CD8-positive, alpha-beta memory T cell (primary cell): ENCODE data around the gene CDYL. TPM values are rescaled to one million over a fixed set of nuclear protein-coding genes. Genes with fewer than 3 reads are reported as not detected.

ENCODE experiments used
- CTCF ChIA-PET: fragments of 350-600 bp; sonication (Branson Sonifier 250); formaldehyde crosslinking; loops from one replicate; lab custom pipeline; 2021; ENCODE audit warnings: antibody characterized with exemption; lab: Charles Lee
- POLR2A ChIA-PET: fragments of 350-600 bp; sonication (Branson Sonifier 250); formaldehyde crosslinking; loops from one replicate; lab custom pipeline; 2021; ENCODE audit warnings: antibody characterized with exemption; lab: Charles Lee
- DNase-seq, 5 donors: peaks; one replicate each; pipeline versions ENCODE4 v3.0.0 to v3.0.0-alpha.2; 2020 to 2022; ENCODE audit warnings: mixed read lengths in 1 of 5
- H3K27ac ChIP-seq: one replicate; pipeline ENCODE4 v1.7.0; 2013; ENCODE audit warnings: low read depth, mild to moderate bottlenecking, low read length, moderate library complexity
- H3K27me3 ChIP-seq: 2 replicates; pipeline ENCODE4 v1.7.0; 2013; ENCODE audit warnings: low read length, mild to moderate bottlenecking; ENCODE audit not compliant: insufficient read depth, poor library complexity, severe bottlenecking
- H3K36me3 ChIP-seq: 2 replicates; pipeline ENCODE4 v1.7.0; 2013; ENCODE audit warnings: mild to moderate bottlenecking, low read length, moderate library complexity; ENCODE audit not compliant: insufficient read depth
- H3K4me1 ChIP-seq: 2 replicates; pipeline ENCODE4 v1.7.0; 2013; ENCODE audit warnings: mild to moderate bottlenecking, low read length, moderate library complexity; ENCODE audit not compliant: insufficient read depth
- H3K4me3 ChIP-seq: 2 replicates; pipeline ENCODE4 v1.7.0; 2013; ENCODE audit warnings: mild to moderate bottlenecking, low read length
- H3K9me3 ChIP-seq: 2 replicates; pipeline ENCODE4 v1.7.0; 2013; ENCODE audit warnings: mild to moderate bottlenecking, low read length
- H3K27ac Mint-ChIP-seq, 8 donors: one replicate each; pipeline ENCODE4 v1.8.0; 2020 to 2021; ENCODE audit warnings: mixed read lengths in 8 of 8, mild to moderate bottlenecking in 6 of 8, inconsistent platforms in 3 of 8, moderate library complexity in 3 of 8
- H3K27me3 Mint-ChIP-seq, 2 donors: one replicate each; pipeline ENCODE4 v1.8.0; 2020 to 2021; ENCODE audit warnings: mixed read lengths in 2 of 2, mild to moderate bottlenecking in 1 of 2, moderate library complexity in 1 of 2
- H3K36me3 Mint-ChIP-seq, 3 donors: one replicate each; pipeline ENCODE4 v1.8.0; 2020 to 2021; ENCODE audit warnings: mixed read lengths in 3 of 3, inconsistent platforms in 1 of 3, mild to moderate bottlenecking in 1 of 3
- H3K4me1 Mint-ChIP-seq, 3 donors: one replicate each; pipeline ENCODE4 v1.8.0; 2020 to 2021; ENCODE audit warnings: mixed read lengths in 3 of 3, inconsistent platforms in 1 of 3, mild to moderate bottlenecking in 1 of 3
- H3K4me3 Mint-ChIP-seq, 7 donors: one replicate each; pipeline ENCODE4 v1.8.0; 2020 to 2021; ENCODE audit warnings: mixed read lengths in 7 of 7, mild to moderate bottlenecking in 6 of 7, moderate library complexity in 4 of 7, inconsistent platforms in 2 of 7
- H3K9me3 Mint-ChIP-seq, 5 donors: one replicate each; pipeline ENCODE4 v1.8.0; 2020 to 2022; ENCODE audit warnings: mixed read lengths in 5 of 5, mild to moderate bottlenecking in 3 of 5, moderate library complexity in 2 of 5, inconsistent platforms in 1 of 5
- polyA plus RNA-seq: library from polyadenylated mRNA; unstranded; fragments of 300-500 nt; fragmentation: Illumina TruSeq; gene quantifications from one replicate; pipeline ENCODE4 v1.2.3, GENCODE V29; 2021
- total RNA-seq, 2 experiments: library from RNA; stranded (reverse); gene quantifications; one replicate each; pipeline ENCODE4 v1.2.3, GENCODE V29; 2021

Gene CDYL
- total and polyA plus RNA-seq, 3 experiments from 2014 or later: 7.5 to 32.2 (median 31.7) TPM

GRCh38 chr6:4736371-4736873 is 39.8 kb upstream of the CDYL start:
- Histone ChIP-seq H3K36me3 (no peaks in the 10 kb centered on the region), H3K27ac (no peak overlapping the region), H3K9me3 (no peaks in the 10 kb centered on the region), H3K4me1 (no peaks in the 10 kb centered on the region), H3K27me3 (no peaks in the 10 kb centered on the region), H3K4me3 (no peak overlapping the region)
- ChIA-PET CTCF (no interaction called here), POLR2A (no interaction called here)
- Mint-ChIP-seq H3K36me3 (no peaks in the 10 kb centered on the region), H3K27ac (no peak overlapping the region), H3K4me1 (peaks cover 0 to 6% (median 4%) of the 10 kb centered on the region in 3 donors), H3K27me3 (peaks cover 19 to 24% of the 10 kb centered on the region in 2 donors), H3K4me3 (no peak overlapping the region), H3K9me3 (no peaks in the 10 kb centered on the region)
- no peak for DNase-seq

- Mint-ChIP-seq H3K4me1 (no peaks in the 10 kb centered on the region), H3K9me3 (no peaks in the 10 kb centered on the region), H3K36me3 (peaks cover 0 to 2% (median 0%) of the 10 kb centered on the region in 3 donors), H3K4me3 (no peak overlapping the region), H3K27me3 (peaks cover 12 to 20% of the 10 kb centered on the region in 2 donors), H3K27ac (no peak overlapping the region)
- H3K36me3 ChIP-seq: no peaks in the 10 kb centered on the region
- POLR2A ChIA-PET: no interaction called here
- no peaks in the 10 kb centered on the region for H3K4me1 ChIP-seq
- H3K4me3 ChIP-seq: no peak overlapping the region
- CTCF ChIA-PET: no interaction called here
- H3K9me3 ChIP-seq: no peaks in the 10 kb centered on the region
- no peak overlapping the region for H3K27ac ChIP-seq
- DNase-seq: no peak
- H3K27me3 ChIP-seq: no peaks in the 10 kb centered on the region
Measured at GRCh38 chr6:4740032-4740431, 36.2 kb upstream of the CDYL start.

- H3K4me1 ChIP-seq: no peaks in the 10 kb centered on the region
- peaks cover 5% of the 10 kb centered on the region in 2 donors for H3K27me3 Mint-ChIP-seq
- H3K27ac Mint-ChIP-seq: no peak overlapping the region
- H3K9me3 Mint-ChIP-seq: no peaks in the 10 kb centered on the region
- peaks cover 0 to 2% (median 0%) of the 10 kb centered on the region in 3 donors for H3K36me3 Mint-ChIP-seq
- no peaks in the 10 kb centered on the region for H3K4me1 Mint-ChIP-seq
- POLR2A ChIA-PET: no interaction called here
- H3K27me3 ChIP-seq: no peaks in the 10 kb centered on the region
- CTCF ChIA-PET: no interaction called here
- no peaks in the 10 kb centered on the region for H3K9me3 ChIP-seq
- H3K4me3 ChIP-seq: no peak overlapping the region
- no peak overlapping the region for H3K27ac ChIP-seq
- no peak for DNase-seq
- no peaks in the 10 kb centered on the region for H3K36me3 ChIP-seq
- no peak overlapping the region for H3K4me3 Mint-ChIP-seq
Measured at GRCh38 chr6:4743062-4743461, 33.1 kb upstream of the CDYL start.

GRCh38 chr6:4743926-4744325 is 32.3 kb upstream of the CDYL start:
- no peaks in the 10 kb centered on the region for H3K36me3 ChIP-seq
- POLR2A ChIA-PET: no interaction called here
- CTCF ChIA-PET: no interaction called here
- Mint-ChIP-seq H3K27ac (no peak overlapping the region), H3K36me3 (peaks cover 0 to 2% (median 0%) of the 10 kb centered on the region in 3 donors), H3K4me1 (no peaks in the 10 kb centered on the region), H3K27me3 (peaks cover 0 to 5% of the 10 kb centered on the region in 2 donors), H3K9me3 (no peaks in the 10 kb centered on the region), H3K4me3 (no peak overlapping the region)
- no peaks in the 10 kb centered on the region for H3K27me3 ChIP-seq
- no peak overlapping the region for H3K4me3 ChIP-seq
- no peaks in the 10 kb centered on the region for H3K9me3 ChIP-seq
- H3K4me1 ChIP-seq: no peaks in the 10 kb centered on the region
- H3K27ac ChIP-seq: no peak overlapping the region
- DNase-seq: no peak

- Histone ChIP-seq H3K27ac (no peak overlapping the region), H3K4me1 (no peaks in the 10 kb centered on the region), H3K27me3 (no peaks in the 10 kb centered on the region), H3K9me3 (no peaks in the 10 kb centered on the region), H3K36me3 (no peaks in the 10 kb centered on the region), H3K4me3 (no peak overlapping the region)
- ChIA-PET POLR2A (no interaction called here), CTCF (no interaction called here)
- Mint-ChIP-seq H3K4me3 (no peak overlapping the region), H3K4me1 (no peaks in the 10 kb centered on the region), H3K9me3 (no peaks in the 10 kb centered on the region), H3K36me3 (peaks cover 0 to 2% (median 0%) of the 10 kb centered on the region in 3 donors), H3K27me3 (peaks cover 0 to 3% of the 10 kb centered on the region in 2 donors), H3K27ac (no peak overlapping the region)
- DNase-seq: no peak
Measured at GRCh38 chr6:4747588-4747987, 28.6 kb upstream of the CDYL start.

GRCh38 chr6:4751823-4752464 is 24.3 kb upstream of the CDYL start:
- Histone ChIP-seq H3K4me3 (no peak overlapping the region), H3K27me3 (no peaks in the 10 kb centered on the region), H3K36me3 (no peaks in the 10 kb centered on the region), H3K4me1 (no peaks in the 10 kb centered on the region), H3K9me3 (no peaks in the 10 kb centered on the region), H3K27ac (no peak overlapping the region)
- ChIA-PET POLR2A (no interaction called here), CTCF (no interaction called here)
- Mint-ChIP-seq H3K4me1 (no peaks in the 10 kb centered on the region), H3K4me3 (no peak overlapping the region), H3K27ac (no peak overlapping the region), H3K9me3 (no peaks in the 10 kb centered on the region), H3K36me3 (no peaks in the 10 kb centered on the region), H3K27me3 (peaks cover 9 to 12% of the 10 kb centered on the region in 2 donors)
- DNase-seq: no peak

GRCh38 chr6:4756247-4756646 is 20.0 kb upstream of the CDYL start:
- Histone ChIP-seq H3K4me3 (no peak overlapping the region), H3K27ac (no peak overlapping the region), H3K27me3 (no peaks in the 10 kb centered on the region), H3K9me3 (no peaks in the 10 kb centered on the region), H3K36me3 (no peaks in the 10 kb centered on the region), H3K4me1 (no peaks in the 10 kb centered on the region)
- Mint-ChIP-seq H3K27me3 (peaks cover 22 to 26% of the 10 kb centered on the region in 2 donors), H3K4me3 (no peak overlapping the region), H3K9me3 (peaks cover 0 to 4% (median under 1%) of the 10 kb centered on the region in 5 donors), H3K27ac (no peak overlapping the region), H3K36me3 (peaks cover 0 to 4% (median 0%) of the 10 kb centered on the region in 3 donors), H3K4me1 (no peaks in the 10 kb centered on the region)
- DNase-seq: no peak
- CTCF ChIA-PET: no interaction called here
- POLR2A ChIA-PET: no interaction called here

- Histone ChIP-seq H3K27me3 (no peaks in the 10 kb centered on the region), H3K4me3 (no peak overlapping the region), H3K36me3 (no peaks in the 10 kb centered on the region), H3K27ac (no peak overlapping the region), H3K9me3 (no peaks in the 10 kb centered on the region), H3K4me1 (no peaks in the 10 kb centered on the region)
- no peak for DNase-seq
- peaks cover 16 to 27% (median 24%) of the 10 kb centered on the region in 5 donors for H3K9me3 Mint-ChIP-seq
- CTCF ChIA-PET: no interaction called here
- peaks cover 0 to 12% (median 0%) of the 10 kb centered on the region in 3 donors for H3K36me3 Mint-ChIP-seq
- no peaks in the 10 kb centered on the region for H3K4me1 Mint-ChIP-seq
- peaks cover 36 to 46% of the 10 kb centered on the region in 2 donors for H3K27me3 Mint-ChIP-seq
- no peak overlapping the region for H3K4me3 Mint-ChIP-seq
- H3K27ac Mint-ChIP-seq: no peak overlapping the region
- POLR2A ChIA-PET: no interaction called here
Measured at GRCh38 chr6:4759997-4760396, 16.2 kb upstream of the CDYL start.
